GM10248 (cell line): Measurements from ENCODE around the gene CCDC73.

Source experiments
- CTCF ChIA-PET: fragments of 300-600 bp; sonication (Branson Sonifier 250); formaldehyde crosslinking; extraction: SDS; loops from one replicate; lab custom pipeline; 2021; ENCODE audit warnings: antibody characterized with exemption; lab: Yijun Ruan, JAX
- POLR2A ChIA-PET: fragments of 350-650 bp; sonication (Branson Sonifier 250); formaldehyde crosslinking; extraction: SDS; loops from one replicate; lab custom pipeline; 2020; ENCODE audit warnings: antibody characterized with exemption; lab: Yijun Ruan, JAX
- DNase-seq: peaks from one replicate; pipeline ENCODE4 v3.0.0; 2012; ENCODE audit errors: extremely low spot score
- TF ChIP-seq, protein P1 (sequence below): IDR thresholded peaks from 2 replicates; pipeline ENCODE4 v1.5.1; 2012; ENCODE audit warnings: mild to moderate bottlenecking, low read depth; ENCODE audit errors: extremely low read depth, missing control alignments, control extremely low read depth

Gene CCDC73

GRCh38 chr11:32555895-32556294, 238.6 kb downstream of the CCDC73 start:
- ChIA-PET POLR2A (no interaction called here), CTCF (interaction anchor here (1.3 kb wide), 1 partner anchor 19 kb away, joined by 3 read pairs; no protein-coding TSS in a partner anchor)
- TF ChIP-seq, protein P1, sequence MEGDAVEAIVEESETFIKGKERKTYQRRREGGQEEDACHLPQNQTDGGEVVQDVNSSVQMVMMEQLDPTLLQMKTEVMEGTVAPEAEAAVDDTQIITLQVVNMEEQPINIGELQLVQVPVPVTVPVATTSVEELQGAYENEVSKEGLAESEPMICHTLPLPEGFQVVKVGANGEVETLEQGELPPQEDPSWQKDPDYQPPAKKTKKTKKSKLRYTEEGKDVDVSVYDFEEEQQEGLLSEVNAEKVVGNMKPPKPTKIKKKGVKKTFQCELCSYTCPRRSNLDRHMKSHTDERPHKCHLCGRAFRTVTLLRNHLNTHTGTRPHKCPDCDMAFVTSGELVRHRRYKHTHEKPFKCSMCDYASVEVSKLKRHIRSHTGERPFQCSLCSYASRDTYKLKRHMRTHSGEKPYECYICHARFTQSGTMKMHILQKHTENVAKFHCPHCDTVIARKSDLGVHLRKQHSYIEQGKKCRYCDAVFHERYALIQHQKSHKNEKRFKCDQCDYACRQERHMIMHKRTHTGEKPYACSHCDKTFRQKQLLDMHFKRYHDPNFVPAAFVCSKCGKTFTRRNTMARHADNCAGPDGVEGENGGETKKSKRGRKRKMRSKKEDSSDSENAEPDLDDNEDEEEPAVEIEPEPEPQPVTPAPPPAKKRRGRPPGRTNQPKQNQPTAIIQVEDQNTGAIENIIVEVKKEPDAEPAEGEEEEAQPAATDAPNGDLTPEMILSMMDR = no peak
- no peak for DNase-seq

GRCh38 chr11:32555091-32555490, 239.4 kb downstream of the CCDC73 start:
- TF ChIP-seq, protein P1 = no peak
- ChIA-PET CTCF (no interaction called here), POLR2A (no interaction called here)
- DNase-seq = no peak
